Fibroblast of skin of right quadriceps (primary cell): ENCODE results near the gene TCERG1L.

Source experiments
- DNase-seq: peaks from one replicate; pipeline ENCODE4 v3.0.0-alpha.2; 2013

The TCERG1L gene

DNA sequence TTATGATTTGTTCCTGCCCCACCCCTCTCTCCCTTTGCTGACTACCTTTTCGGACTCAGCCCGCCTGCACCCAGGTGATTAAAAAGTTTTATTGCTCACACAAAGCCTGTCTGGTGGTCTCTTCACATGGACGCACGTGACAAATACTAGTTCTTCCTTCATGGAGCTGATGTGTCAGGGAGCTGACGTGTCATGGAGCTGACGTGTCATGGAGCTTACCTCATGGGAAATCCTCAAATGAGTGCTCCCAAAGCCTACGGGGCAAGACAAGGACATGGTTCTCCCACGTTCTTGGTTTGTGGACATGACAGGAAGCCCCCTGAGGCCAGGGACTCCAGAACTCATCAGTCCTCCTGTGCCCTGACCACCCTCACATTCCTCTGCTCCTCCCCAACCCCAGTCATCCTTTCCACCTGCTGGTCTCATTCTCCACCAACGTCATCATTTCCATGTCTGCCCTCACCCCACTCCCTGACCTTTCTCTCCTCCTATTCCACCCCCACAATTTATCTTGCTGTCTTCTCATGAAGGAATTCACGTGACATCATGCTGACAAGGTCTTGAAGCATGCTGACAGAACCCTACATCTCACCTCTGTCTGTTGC, 261.3 kb downstream of the TCERG1L start:
- DNase-seq, result no peak

DNA sequence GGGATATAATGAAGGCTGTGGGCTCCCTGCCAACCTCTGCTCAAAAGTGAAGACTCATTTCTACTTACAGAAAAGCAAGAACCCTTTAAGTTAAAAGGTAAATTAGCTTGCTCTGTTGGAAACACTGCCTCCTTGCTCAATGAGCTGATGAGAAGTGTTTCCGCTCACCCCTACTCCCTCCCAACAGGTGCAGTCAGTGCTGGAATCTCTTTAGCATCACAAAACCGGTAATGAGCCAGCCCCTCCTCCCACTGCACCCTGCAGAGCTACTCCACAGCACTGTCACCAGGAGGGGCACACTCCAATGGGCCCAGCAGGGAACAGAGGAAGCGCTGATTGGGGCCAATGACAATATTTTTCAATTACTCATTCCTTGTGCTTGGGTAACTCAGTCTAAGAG, 262.5 kb downstream of the TCERG1L start:
- DNase-seq, result no peak

DNA sequence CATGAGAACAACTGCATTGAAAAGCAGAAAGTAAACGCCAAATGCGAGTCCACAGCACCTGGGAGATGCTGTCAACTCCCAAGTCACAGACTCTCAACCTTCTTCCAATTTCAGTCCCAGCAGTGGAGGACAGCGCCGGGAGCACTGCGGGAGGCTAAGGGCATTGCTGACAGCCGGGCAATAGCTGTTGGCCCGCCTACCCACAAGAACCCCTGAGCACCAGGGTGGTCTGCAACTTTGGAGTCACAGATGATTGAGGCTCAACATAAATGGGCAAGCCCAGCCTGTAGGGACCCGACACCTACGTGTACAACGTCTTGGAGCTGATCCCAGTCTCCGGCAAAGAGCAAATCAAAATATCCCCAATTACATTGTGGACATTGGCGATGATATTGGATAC, 262.9 kb downstream of the TCERG1L start:
- DNase-seq, result no peak

DNA sequence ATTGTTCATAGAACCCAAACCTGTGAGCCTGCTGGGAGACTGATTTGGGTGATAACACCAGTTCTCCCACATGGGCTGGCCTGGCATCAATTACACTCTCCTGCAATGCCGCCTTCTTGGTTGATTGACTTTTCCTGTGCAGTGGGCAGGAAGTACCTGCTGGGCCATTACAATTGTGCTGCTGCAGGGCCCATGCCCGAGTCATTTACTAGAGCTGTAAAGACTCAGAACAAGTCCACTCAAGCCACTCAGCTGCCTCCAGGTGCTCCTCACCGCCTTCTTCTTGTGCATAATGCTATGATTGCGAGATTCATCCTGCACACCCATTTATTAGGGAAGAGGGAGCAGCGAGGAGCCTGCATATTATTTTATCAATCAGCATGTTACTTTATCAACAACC, 264.0 kb downstream of the TCERG1L start:
- no peak for DNase-seq

DNA sequence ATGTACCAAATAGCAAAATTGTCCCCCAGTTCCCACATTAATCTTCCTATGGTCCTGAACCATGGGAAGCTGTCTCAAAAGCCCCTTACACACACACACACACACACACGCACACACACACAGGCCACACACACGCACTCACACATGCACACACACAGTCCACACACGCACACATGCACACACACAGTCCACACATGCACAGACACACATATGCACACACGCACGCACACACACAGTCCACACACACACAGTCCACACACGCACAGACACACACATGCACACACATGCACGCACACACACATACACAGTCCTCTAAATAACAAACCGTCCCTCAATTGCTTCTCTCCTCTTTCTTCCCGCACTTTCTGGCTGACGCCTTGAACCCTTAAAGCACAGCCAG, 265.3 kb downstream of the TCERG1L start:
- no peak for DNase-seq

DNA sequence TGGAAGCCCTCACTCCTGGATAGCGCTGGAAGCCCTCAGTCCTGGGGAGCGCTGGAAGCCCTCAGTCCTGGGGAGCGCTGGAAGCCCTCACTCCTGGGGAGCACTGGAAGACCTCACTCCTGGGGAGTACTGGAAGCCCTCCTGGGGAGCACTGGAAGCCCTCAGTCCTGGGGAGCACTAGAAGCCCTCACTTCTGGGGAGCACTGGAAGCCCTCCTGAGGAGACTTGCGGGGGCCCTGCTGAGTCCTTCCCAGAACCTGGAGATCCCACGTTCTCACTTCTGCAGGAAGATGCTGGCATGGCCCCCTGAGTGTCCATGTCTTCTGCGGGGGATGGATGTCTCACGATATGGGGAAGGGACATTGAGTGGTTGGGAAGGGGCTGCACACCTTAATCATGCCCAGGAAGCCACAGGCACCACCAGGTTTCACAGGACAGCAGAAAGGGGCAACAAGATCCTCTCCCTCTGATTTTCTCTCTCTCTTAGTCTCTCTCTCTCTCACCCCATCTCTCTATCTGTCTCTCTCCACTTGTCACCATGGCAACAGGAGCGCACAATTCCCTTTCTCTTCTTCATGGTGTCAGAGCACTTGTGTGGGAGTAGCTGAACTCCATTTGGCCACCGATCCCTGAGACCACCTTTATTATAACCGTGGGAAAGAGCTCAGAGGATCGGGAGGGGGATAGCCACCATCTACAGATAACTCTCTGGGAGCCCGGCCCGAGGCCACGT, 267.0 kb downstream of the TCERG1L start:
- no peak for DNase-seq

DNA sequence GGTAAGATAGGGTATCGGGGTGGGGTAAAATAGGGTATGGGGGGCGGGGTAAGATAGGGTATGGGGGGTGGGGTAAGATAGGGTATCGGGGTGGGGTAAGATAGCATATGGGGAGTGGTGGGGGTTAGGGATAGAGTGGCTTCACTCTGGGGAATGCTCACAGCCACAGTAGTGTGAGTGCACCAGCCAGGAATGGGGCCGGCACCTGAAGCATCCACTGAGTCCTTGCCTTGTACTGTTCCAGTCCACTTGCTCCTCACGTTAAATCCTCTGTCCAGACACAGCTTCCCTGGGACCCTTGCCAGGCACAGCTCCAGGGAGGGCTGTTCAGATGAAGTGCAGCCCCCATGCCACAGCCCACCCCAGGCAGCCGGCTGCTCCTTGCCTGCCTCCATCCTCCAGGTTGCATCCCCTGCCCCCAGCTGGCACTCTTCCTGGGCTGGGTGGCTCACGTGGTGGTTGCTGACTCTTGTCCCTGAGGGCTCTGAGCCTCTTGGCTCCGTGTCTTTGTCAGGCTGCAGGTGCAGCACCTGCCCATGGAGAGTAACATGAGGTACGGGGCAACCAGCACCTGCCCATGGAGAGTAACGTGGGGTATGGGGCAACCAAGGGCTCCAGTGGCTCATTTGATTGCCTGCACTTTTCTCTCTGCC, 268.4 kb downstream of the TCERG1L start:
- DNase-seq, result no peak
